Smooth muscle cell of the umbilical artery (primary cell): ENCODE measurements around the gene ZNF396. TPM values are rescaled to one million over a fixed set of nuclear protein-coding genes. Genes with fewer than 3 reads are reported as not detected.

Experiments used
- total RNA-seq: library from RNA; depleted of rRNA; stranded (reverse); fragments of >200 nt; gene quantifications from 2 replicates; pipeline ENCODE4 v1.2.3, GENCODE V29; 2014

The ZNF396 gene
- total RNA-seq, result 0.65 and 1.8 TPM in 2 replicates

DNA sequence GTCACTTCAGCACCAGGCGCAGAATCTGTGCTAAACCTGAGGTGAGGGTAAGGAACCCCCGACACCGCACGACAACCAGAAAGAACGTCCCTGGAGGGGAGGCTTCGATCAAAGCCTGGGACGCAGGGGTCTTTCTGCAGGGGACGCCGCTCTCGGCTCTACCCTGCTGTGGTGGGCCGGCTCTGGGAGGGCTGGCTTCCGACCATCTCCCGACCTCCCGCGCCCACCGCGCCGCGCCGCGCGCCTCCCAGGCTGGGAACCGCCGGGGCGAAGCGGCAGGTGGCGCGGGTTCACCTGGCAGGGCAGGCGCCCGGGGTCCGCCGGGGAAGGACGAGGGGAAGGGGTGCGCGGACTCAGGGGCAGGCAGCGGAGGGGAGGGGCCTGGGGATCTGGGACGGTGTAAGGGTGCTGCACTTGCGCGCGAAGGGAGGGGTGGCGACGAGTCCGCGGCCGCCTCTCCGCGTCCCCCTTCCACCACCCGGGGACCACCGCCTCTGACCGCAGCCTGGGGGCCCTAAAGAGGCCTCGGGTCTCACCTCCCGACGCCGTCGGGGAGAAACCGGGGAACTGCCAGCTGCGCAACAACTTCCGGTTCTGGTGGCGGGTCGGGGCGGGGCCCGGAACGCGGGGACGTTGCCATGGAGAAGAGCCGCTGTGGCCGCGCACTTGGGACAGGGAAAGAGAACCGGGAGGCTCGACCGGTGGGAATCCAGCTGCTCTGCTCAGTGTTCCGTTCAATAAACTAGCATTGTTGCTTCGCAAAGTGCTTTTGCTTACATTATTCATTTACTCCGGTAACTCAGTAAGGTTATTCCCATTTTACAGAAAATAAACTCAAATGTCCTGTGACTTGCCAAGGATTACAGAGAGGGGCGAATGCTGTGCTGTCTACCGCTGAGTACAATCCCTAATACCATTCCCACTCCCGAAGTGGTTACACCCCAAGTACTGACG, at the start of gene ZNF396:
Gene ZNF396, minus strand, starts transcription at position 596 of the 954 bp plus-strand sequence. CDS start 3,045 bp downstream, outside the sequence.

DNA sequence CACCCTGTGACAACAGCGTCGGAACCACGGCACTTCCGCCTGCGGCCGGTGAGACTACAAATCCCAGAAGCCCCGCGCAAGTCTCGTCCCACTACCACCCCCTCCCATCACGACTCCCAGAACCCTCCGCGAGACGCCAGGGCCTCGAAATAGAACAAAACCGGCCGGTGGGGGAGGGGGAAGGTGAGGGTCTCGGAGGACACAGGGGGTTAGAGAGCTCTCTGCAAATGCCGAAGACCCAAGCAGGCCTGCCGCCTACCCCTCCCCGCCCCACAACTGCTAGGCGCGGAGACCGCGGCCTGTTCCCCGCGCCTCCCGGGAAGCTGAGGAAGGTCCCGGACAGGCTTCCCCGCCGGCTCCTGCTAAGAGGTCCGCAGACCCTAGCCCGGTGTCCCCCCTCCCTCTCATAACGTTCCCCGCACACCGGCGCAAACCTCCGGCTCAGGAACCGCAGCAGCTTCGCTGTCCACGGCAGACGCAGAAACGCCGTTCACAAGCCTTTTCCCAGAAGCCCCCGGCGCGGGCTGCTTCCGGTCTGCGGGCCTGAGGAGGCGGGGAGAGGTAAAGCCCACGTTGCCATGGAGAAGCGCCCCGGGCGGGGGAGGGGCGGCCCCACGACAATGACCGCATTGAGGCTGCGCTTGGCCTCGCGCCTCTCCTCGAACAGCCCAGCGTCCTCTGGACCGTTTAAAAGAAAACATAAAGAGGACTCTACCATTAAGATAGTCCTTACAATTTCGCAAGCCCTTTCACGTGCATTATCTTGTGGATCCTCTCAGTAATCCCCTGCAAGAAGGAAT, 33.0 kb downstream of the ZNF396 start, which contains the start of gene ZNF24:
Gene ZNF24, minus strand, starts transcription at position 485 of the 800 bp plus-strand sequence. CDS start 3,770 bp downstream, outside the sequence.

Other genes starting within 250 kb of the ZNF396 start
- gene ZNF397, start 136.3 kb downstream of the ZNF396 start, total RNA-seq, result 15.8 and 17.2 TPM in 2 replicates
- 14.8 and 16.4 TPM in 2 replicates for gene ZSCAN30, start 87.1 kb downstream of the ZNF396 start, total RNA-seq
- gene ZNF24, start 32.9 kb downstream of the ZNF396 start, total RNA-seq, result 32.4 and 36.2 TPM in 2 replicates
- gene INO80C, start 120.6 kb upstream of the ZNF396 start, total RNA-seq, result 2.7 and 5.6 TPM in 2 replicates
- 65.9 and 158 TPM in 2 replicates for gene GALNT1, start 204.4 kb upstream of the ZNF396 start, total RNA-seq